SK-N-SH treated with all-trans-retinoic acid at 6 μM for 48 hours (cell line): ENCODE data around the gene SLC25A25.

Experiments
- ATAC-seq: fragments of 200-7000 bp; cut with Tn5 transposase; 3 replicates; pipeline ENCODE4 v1.9.1; 2020; ENCODE audit warnings: mild to moderate bottlenecking, moderate library complexity
- ARNTL ChIP-seq: fragments of 450-650 bp; formaldehyde crosslinking; IDR thresholded peaks from 2 replicates; pipeline ENCODE4 v1.5.0; 2020; ENCODE audit warnings: low read depth, mild to moderate bottlenecking, moderate library complexity, borderline replicate concordance
- CREB5 ChIP-seq: fragments of 250-450 bp; sonication (Bioruptor Pico); IDR thresholded peaks from 2 replicates; pipeline ENCODE4 v1.5.1; 2020; ENCODE audit warnings: low read depth, mild to moderate bottlenecking, moderate library complexity
- CSDC2 ChIP-seq: fragments of 250-450 bp; sonication (Bioruptor Pico); IDR thresholded peaks from 2 replicates; pipeline ENCODE4 v1.5.0; 2020; ENCODE audit warnings: mild to moderate bottlenecking, moderate library complexity
- CSRNP3 ChIP-seq: fragments of 250-450 bp; sonication (Bioruptor Pico); IDR thresholded peaks from 2 replicates; pipeline ENCODE4 v1.5.1; 2021; ENCODE audit warnings: mild to moderate bottlenecking, moderate library complexity
- ESRRG ChIP-seq: fragments of 250-450 bp; sonication (Bioruptor Pico); IDR thresholded peaks from 2 replicates; pipeline ENCODE4 v1.6.1; 2021; ENCODE audit warnings: mild to moderate bottlenecking
- ISL1 ChIP-seq: fragments of 250-450 bp; sonication (Bioruptor Pico); IDR thresholded peaks from 2 replicates; pipeline ENCODE4 v2.1.2; 2022; ENCODE audit warnings: mild to moderate bottlenecking, moderate library complexity
- OSR1 ChIP-seq: fragments of 250-450 bp; sonication (Bioruptor Pico); IDR thresholded peaks from 2 replicates; pipeline ENCODE4 v1.8.0; 2022; ENCODE audit warnings: moderate library complexity, mild to moderate bottlenecking, inconsistent platforms
- PATZ1 ChIP-seq: fragments of 250-450 bp; sonication (Bioruptor Pico); IDR thresholded peaks from 2 replicates; pipeline ENCODE4 v1.8.0; 2020; ENCODE audit warnings: mild to moderate bottlenecking, moderate library complexity, borderline replicate concordance
- POU6F1 ChIP-seq: fragments of 250-450 bp; sonication (Bioruptor Pico); IDR thresholded peaks from 2 replicates; pipeline ENCODE4 v1.8.0; 2021; ENCODE audit warnings: low read depth, mild to moderate bottlenecking, moderate library complexity, borderline replicate concordance
- PPARA ChIP-seq: fragments of 250-450 bp; sonication (Bioruptor Pico); IDR thresholded peaks from 2 replicates; pipeline ENCODE4 v1.5.0; 2020; ENCODE audit warnings: mild to moderate bottlenecking, borderline replicate concordance
- RARB ChIP-seq: fragments of 250-450 bp; sonication (Bioruptor Pico); IDR thresholded peaks from 2 replicates; pipeline ENCODE4 v1.8.0; 2021; ENCODE audit warnings: mild to moderate bottlenecking, moderate library complexity
- SNAI2 ChIP-seq: fragments of 250-450 bp; sonication (Bioruptor Pico); IDR thresholded peaks from 2 replicates; pipeline ENCODE4 v1.5.0; 2020; ENCODE audit warnings: mild to moderate bottlenecking, moderate library complexity
- TCF4 ChIP-seq: fragments of 250-450 bp; sonication (Bioruptor Pico); IDR thresholded peaks from 2 replicates; pipeline ENCODE4 v1.8.0; 2021; ENCODE audit warnings: mild to moderate bottlenecking, moderate library complexity, borderline replicate concordance
- TOX ChIP-seq: fragments of 250-450 bp; sonication (Bioruptor Pico); IDR thresholded peaks from 2 replicates; pipeline ENCODE4 v1.8.0; 2021; ENCODE audit warnings: mild to moderate bottlenecking, moderate library complexity, borderline replicate concordance
- TSHZ2 ChIP-seq: fragments of 250-450 bp; sonication (Bioruptor Pico); IDR thresholded peaks from 2 replicates; pipeline ENCODE4 v1.5.0; 2020; ENCODE audit warnings: mild to moderate bottlenecking, moderate library complexity
- ZC3H10 ChIP-seq: fragments of 250-450 bp; sonication (Bioruptor Pico); IDR thresholded peaks from 2 replicates; pipeline ENCODE4 v1.5.1; 2021; ENCODE audit warnings: mild to moderate bottlenecking, moderate library complexity
- ZFP30 ChIP-seq: fragments of 450-650 bp; formaldehyde crosslinking; IDR thresholded peaks from 2 replicates; pipeline ENCODE4 v1.5.0; 2022; ENCODE audit warnings: mild to moderate bottlenecking, moderate library complexity
- ZNF565 ChIP-seq: fragments of 450-650 bp; formaldehyde crosslinking; conservative IDR thresholded peaks from 2 replicates; pipeline ENCODE4 v1.5.0; 2020; ENCODE audit warnings: low read depth, mild to moderate bottlenecking, moderate library complexity
- ZNF70 ChIP-seq: fragments of 450-650 bp; formaldehyde crosslinking; IDR thresholded peaks from 2 replicates; pipeline ENCODE4 v1.5.0; 2020; ENCODE audit warnings: mild to moderate bottlenecking, moderate library complexity
- ZNF8 ChIP-seq: fragments of 450-650 bp; formaldehyde crosslinking; IDR thresholded peaks from 2 replicates; pipeline ENCODE4 v1.5.0; 2020; ENCODE audit warnings: mild to moderate bottlenecking, moderate library complexity

SLC25A25 gene

DNA sequence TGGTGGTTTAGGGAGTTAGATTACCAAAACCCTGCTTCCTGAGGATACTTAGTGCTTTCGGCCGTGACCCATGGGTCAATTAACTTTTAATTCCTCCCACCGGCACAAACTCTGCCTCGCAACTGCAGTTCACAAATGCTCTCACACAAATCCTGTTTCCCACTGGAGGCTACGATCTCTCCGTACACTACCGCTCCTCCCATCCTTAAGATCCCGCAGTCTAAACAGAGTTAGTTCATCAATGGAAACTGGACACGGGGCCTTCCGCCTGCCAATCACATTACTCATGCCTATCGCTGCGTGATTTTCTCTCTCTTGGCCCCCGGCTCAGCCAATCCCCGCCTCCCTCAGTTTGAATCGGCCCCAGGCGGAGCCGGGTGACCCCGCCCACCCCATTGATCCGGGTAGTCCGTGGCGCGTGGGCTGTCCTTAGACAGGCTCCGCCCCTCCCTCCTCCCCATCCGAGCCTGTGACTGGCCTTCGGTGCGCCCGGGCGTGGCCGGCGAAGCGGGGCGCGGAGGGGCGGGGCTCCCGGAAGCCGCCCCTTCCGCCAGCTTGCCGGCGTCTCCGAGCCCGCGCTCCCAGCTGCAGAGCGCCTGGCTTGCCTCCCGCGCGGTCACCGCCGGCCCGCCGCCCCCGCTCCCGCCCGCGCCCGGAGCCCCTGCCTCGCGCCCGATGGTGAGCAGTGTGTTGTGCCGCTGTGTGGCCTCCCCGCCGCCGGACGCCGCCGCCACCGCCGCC is at the start of gene SLC25A25:
Gene SLC25A25, plus strand, starts transcription at position 588 of the 741 bp plus-strand sequence. Its CDS starts 88 bp downstream, at position 676.
- ATAC-seq, result peak; percentile 82
- TF ChIP-seq ESRRG (CRISPR knock-in tag) (no peak), ZNF8 (CRISPR knock-in tag) (no peak), POU6F1 (CRISPR knock-in tag) (no peak), CSDC2 (CRISPR knock-in tag) (no peak), CSRNP3 (no peak), ZFP30 (CRISPR knock-in tag) (no peak), TCF4 (CRISPR knock-in tag) (no peak), ZNF70 (no peak)

- no peak for ATAC-seq
- TF ChIP-seq TSHZ2 (CRISPR knock-in tag), result no peak
- no peak for TF ChIP-seq CREB5 (CRISPR knock-in tag)
- TF ChIP-seq ZNF8 (CRISPR knock-in tag), result no peak
- no peak for TF ChIP-seq SNAI2
- TF ChIP-seq PPARA (CRISPR knock-in tag), result no peak
- no peak for TF ChIP-seq POU6F1 (CRISPR knock-in tag)
- no peak for TF ChIP-seq PATZ1 (CRISPR knock-in tag)
- TF ChIP-seq CSRNP3, result no peak
- TF ChIP-seq ZFP30 (CRISPR knock-in tag), result no peak
- no peak for TF ChIP-seq ZNF565 (CRISPR knock-in tag)
- TF ChIP-seq RARB (CRISPR knock-in tag), result no peak
- no peak for TF ChIP-seq ISL1
- TF ChIP-seq ARNTL, result no peak
- no peak for TF ChIP-seq ESRRG (CRISPR knock-in tag)
- TF ChIP-seq OSR1, result no peak
- no peak for TF ChIP-seq TOX (CRISPR knock-in tag)
- TF ChIP-seq ZC3H10 (CRISPR knock-in tag), result no peak
- TF ChIP-seq TCF4 (CRISPR knock-in tag), result no peak
- no peak for TF ChIP-seq CSDC2 (CRISPR knock-in tag)
Observed at GRCh38 chr9:128020692-128021091, 47.3 kb upstream of the SLC25A25 start.
